Measurements from ENCODE around the gene EZR. TPM values are rescaled to one million over a fixed set of nuclear protein-coding genes. Genes with fewer than 3 reads are reported as not detected.

EZR gene
- polyA plus RNA-seq, 3 donors from 2014 or later, result 129 to 153 (median 139) TPM

GRCh38 chr6:158819977-158820622 lies 932 bp upstream of the EZR start:
- Mint-ChIP-seq H3K27ac (peak overlapping the region; percentile 87 to 96 (median 92)), H3K4me3 (peak overlapping the region; percentile 72 to 85 (median 79)), H3K9me3 (no peaks in the 10 kb centered on the region), H3K27me3 (ENCODE audit: low read depth in 3 of 3) (peaks cover 7 to 11% (median 10%) of the 10 kb centered on the region in 3 donors), H3K4me1 (peaks cover 43 to 50% of the 10 kb centered on the region in 2 donors), H3K36me3 (peaks cover 0 to 5% (median 4%) of the 10 kb centered on the region in 3 donors)
- DNase-seq, result no peak

DNA sequence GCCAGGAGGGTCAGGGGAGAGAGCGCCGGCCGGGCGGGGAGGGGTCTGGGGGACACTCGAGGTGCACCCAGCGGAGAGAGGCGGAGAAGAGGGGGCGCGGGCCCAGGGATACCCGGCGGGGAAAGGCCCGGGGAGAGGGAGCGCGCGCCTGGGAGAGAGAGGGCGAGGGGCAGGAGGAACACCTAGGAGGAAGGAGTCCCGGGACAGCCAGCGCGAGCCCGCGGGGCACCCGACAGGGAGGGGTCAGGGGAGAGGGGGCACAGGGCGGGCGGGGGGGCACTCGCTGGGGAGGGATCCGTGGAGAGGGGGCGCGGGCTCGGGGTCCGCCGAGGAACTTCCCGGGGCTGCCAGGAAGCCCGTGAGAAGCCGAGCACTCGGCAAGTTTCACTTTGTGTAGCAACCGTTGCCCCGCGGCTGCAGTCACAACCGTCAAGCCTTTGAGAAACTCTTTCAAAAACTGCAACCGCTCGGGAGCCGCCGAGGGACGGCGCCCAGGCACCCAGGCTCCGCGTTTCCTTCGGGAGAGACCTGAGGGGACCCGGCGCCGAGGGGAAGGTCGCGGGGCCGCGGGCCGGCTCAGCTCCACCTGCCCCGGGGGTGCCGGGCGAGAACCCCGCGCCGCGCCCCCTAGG lies 471 bp downstream of the EZR start:
- H3K27ac Mint-ChIP-seq, result peak overlapping the region; percentile 34 to 92 (median 82)
- peaks cover 57 to 64% of the 10 kb centered on the region in 2 donors for H3K4me1 Mint-ChIP-seq
- peaks cover 5 to 16% (median 14%) of the 10 kb centered on the region in 3 donors for H3K27me3 Mint-ChIP-seq (ENCODE audit: low read depth in 3 of 3)
- H3K36me3 Mint-ChIP-seq, result peaks cover 5 to 17% (median 7%) of the 10 kb centered on the region in 3 donors
- peak overlapping the region; percentile 70 to 98 (median 82) for H3K4me3 Mint-ChIP-seq
- no peaks in the 10 kb centered on the region for H3K9me3 Mint-ChIP-seq
- peak; percentile 67 to 73 (median 72) for DNase-seq

DNA sequence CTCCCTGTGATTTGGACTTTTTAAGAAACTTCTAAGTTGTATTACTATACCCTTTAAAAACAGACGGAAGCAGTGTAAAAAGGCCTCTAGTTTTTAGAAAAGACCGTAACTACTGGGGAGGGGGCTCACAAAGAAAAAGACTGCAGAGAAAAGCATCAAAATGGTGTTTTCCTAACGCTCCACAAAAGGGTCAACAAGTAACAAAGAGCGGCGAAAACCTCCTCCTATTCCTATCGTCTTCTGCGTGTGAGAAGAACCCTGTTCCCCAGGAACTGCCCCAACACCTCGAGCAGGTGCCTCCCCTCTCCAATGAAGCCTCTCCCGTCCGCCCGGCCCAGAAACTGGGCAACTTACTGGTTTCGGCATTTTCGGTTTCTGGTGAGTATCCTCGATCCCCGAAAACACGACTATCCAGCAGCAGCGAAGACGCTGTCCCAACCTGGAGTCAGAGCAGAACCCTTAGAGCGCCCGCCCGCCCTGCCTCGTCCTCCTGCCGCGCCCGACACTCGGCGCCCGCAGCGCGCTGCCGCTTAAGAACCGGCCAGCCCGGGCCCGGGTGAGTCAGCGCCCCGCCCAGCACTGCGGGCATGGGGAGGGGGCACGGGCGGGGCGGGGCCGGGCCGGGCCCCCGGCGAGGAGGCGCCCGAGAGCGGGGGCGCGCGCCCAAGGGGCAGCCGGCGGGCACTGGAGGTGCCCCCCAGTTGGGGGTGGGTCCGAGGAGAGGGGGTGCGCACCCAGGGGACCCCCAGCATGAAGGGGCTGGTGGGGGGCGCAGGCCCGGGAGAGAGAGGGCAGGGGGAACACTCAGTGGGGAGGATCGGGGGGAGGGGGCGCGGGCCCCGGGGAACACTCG lies 1.2 kb downstream of the EZR start:
- Mint-ChIP-seq H3K4me1 (peaks cover 62 to 71% of the 10 kb centered on the region in 2 donors), H3K27ac (peak overlapping the region; percentile 89 to 99 (median 96)), H3K4me3 (peak overlapping the region; percentile 84 to 98 (median 98)), H3K9me3 (no peaks in the 10 kb centered on the region), H3K27me3 (ENCODE audit: low read depth in 3 of 3) (peaks cover 5 to 17% (median 17%) of the 10 kb centered on the region in 3 donors), H3K36me3 (peaks cover 8 to 21% (median 10%) of the 10 kb centered on the region in 3 donors)
- DNase-seq, result peak; percentile 73 to 79 (median 73)

DNA sequence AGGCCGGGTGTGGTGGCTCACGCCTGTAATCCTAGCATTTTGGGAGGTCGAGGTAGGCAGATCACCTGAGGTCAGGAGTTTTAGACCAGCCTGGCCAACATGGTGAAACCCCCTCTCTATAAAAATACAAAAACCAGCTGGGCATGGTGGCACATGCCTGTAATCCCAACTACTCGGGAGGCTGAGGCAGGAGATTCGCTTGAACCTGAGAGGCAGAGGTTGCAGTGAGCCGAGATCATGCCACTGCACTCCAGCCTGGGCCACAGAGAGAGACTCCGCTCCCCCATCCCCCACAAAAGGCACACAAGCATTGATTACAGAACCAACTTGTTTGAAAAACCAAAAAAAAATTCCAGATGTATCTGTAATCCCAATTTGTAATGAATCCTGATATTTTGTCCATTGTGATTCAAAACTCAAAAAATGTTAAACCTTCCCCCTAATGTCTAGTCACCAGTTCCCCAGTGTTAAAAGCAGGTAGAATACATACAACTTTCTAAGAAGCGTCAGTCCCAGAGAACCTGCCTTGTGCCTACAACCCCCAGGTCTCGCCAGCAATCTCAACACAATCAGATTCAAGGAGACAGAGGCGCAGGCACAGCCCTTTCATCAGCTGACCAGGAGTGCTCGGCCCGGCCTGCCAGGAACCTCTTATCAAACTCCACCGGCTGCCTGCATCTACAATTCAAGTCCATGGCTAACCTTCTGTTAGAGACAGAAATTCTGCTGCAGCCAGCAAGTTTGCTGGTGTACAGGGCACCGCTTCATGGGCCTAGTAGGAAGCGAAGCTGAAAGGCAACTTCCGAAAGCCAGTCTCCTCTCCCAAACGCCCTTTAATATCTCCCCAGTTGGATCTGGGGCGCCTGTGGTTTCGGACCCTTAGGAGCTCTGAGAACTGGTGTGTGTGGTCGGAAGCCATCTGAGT lies 2.1 kb downstream of the EZR start:
- Mint-ChIP-seq H3K4me3 (peak overlapping the region; percentile 84 to 98 (median 98)), H3K27me3 (ENCODE audit: low read depth in 3 of 3) (peaks cover 5 to 20% (median 17%) of the 10 kb centered on the region in 3 donors), H3K27ac (peak overlapping the region; percentile 89 to 99 (median 96)), H3K9me3 (no peaks in the 10 kb centered on the region), H3K4me1 (peaks cover 65 to 72% of the 10 kb centered on the region in 2 donors), H3K36me3 (peaks cover 11 to 26% (median 14%) of the 10 kb centered on the region in 3 donors)
- peak in 1 of 3 donors; percentile 36 for DNase-seq

- Mint-ChIP-seq H3K4me1 (peaks cover 71 to 78% of the 10 kb centered on the region in 2 donors), H3K27ac (peak overlapping the region; percentile 89 to 99 (median 96)), H3K9me3 (no peaks in the 10 kb centered on the region), H3K4me3 (peak overlapping the region; percentile 84 to 98 (median 98)), H3K36me3 (peaks cover 11 to 26% (median 14%) of the 10 kb centered on the region in 3 donors), H3K27me3 (ENCODE audit: low read depth in 3 of 3) (peaks cover 5 to 20% (median 17%) of the 10 kb centered on the region in 3 donors)
- no peak for DNase-seq
Observed at GRCh38 chr6:158816329-158816728, 2.8 kb downstream of the EZR start.

- peaks cover 72 to 79% of the 10 kb centered on the region in 2 donors for H3K4me1 Mint-ChIP-seq
- peak overlapping the region; percentile 84 to 98 (median 98) for H3K4me3 Mint-ChIP-seq
- H3K36me3 Mint-ChIP-seq, result peaks cover 11 to 27% (median 14%) of the 10 kb centered on the region in 3 donors
- H3K27ac Mint-ChIP-seq, result peak overlapping the region; percentile 2 to 99 (median 78)
- no peak for DNase-seq
- H3K9me3 Mint-ChIP-seq, result no peaks in the 10 kb centered on the region
- peaks cover 5 to 20% (median 17%) of the 10 kb centered on the region in 3 donors for H3K27me3 Mint-ChIP-seq (ENCODE audit: low read depth in 3 of 3)
Observed at GRCh38 chr6:158815907-158816306, 3.3 kb downstream of the EZR start.

GRCh38 chr6:158815379-158815724 lies 3.8 kb downstream of the EZR start:
- H3K4me3 Mint-ChIP-seq, result peak overlapping the region; percentile 12 to 98 (median 95)
- DNase-seq, result no peak
- peaks cover 5 to 20% (median 17%) of the 10 kb centered on the region in 3 donors for H3K27me3 Mint-ChIP-seq (ENCODE audit: low read depth in 3 of 3)
- H3K36me3 Mint-ChIP-seq, result peaks cover 14 to 32% (median 14%) of the 10 kb centered on the region in 3 donors
- H3K27ac Mint-ChIP-seq, result peak overlapping the region in 5 of 6 donors; percentile 57 to 96 (median 67)
- no peaks in the 10 kb centered on the region for H3K9me3 Mint-ChIP-seq
- peaks cover 78 to 85% of the 10 kb centered on the region in 2 donors for H3K4me1 Mint-ChIP-seq

DNA sequence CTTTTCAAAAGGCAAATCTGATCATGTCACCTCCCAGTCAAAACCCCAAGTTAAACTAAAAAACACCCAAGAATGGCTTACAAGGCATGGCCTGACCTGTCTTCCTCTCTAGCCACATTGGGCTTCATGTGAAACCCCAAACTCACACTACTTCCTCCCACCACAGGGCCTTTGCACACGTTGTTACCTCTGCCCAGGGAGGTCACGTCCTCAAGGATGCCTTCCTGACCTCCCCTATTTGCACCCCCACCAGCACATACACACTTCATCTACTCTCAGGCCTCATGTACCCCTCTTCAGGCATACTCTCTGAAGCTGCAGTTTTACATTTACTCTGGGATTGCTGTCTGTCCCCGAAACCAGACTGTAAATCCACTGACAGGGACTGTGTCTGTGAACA lies 6.1 kb downstream of the EZR start:
- Mint-ChIP-seq H3K9me3 (no peaks in the 10 kb centered on the region), H3K27ac (peak overlapping the region; percentile 6 to 87 (median 62)), H3K36me3 (peaks cover 18 to 45% (median 18%) of the 10 kb centered on the region in 3 donors), H3K27me3 (ENCODE audit: low read depth in 3 of 3) (peaks cover 2 to 20% (median 11%) of the 10 kb centered on the region in 3 donors), H3K4me1 (peaks cover 95 to 100% of the 10 kb centered on the region in 2 donors), H3K4me3 (peak overlapping the region; percentile 61 to 84 (median 72))
- DNase-seq, result peak; percentile 27 to 52 (median 48)

- no peaks in the 10 kb centered on the region for H3K9me3 Mint-ChIP-seq
- DNase-seq, result no peak
- peak overlapping the region; percentile 6 to 87 (median 62) for H3K27ac Mint-ChIP-seq
- peak overlapping the region; percentile 61 to 84 (median 72) for H3K4me3 Mint-ChIP-seq
- peaks cover 0 to 18% (median 7%) of the 10 kb centered on the region in 3 donors for H3K27me3 Mint-ChIP-seq (ENCODE audit: low read depth in 3 of 3)
- H3K4me1 Mint-ChIP-seq, result peaks cover 95 to 100% of the 10 kb centered on the region in 2 donors
- peaks cover 18 to 45% (median 18%) of the 10 kb centered on the region in 3 donors for H3K36me3 Mint-ChIP-seq
Observed at GRCh38 chr6:158812611-158813010, 6.6 kb downstream of the EZR start.

DNA sequence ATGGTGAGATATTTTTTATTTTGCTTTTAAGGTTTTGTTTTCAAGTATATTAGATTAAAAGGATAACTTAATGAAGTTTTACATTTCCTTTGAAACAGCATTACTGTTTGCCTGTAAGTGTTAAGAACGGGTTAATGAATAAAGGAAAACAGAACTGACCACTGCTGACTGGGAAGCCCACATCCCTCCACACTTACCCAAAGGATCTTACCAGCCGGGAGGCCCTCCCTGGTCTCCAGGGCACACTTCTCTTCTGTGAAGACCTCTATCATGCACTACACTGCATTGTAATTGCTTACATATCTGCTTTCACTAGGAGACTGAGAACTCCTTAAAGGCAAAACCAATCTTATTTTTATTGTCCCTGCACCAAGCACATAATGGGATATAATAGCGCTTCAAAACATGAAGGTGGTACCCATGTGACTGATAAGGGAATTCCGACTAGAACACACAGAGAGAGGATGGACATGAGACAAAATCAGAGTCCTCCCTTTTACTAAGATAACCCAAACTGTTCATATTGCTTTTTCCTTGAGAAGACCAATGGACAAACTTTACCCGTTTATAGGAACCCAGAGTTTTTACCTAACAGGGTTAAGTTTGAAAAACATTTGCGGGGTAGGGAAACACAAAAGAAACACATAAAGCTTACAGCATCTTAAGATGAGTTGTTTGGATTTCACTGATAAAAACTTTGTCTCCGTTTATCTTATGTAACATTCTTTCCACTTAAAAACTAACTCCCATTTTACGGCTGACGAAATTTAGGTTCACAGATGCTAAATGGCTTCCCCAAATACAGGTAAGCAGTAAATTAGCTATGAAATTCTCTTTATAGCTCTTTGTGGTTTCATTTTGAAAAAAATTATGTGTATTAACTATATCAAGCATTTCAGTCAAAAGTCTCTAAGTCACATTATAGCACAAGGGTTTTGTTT lies 8.7 kb downstream of the EZR start:
- DNase-seq, result no peak
- H3K36me3 Mint-ChIP-seq, result peaks cover 13 to 41% (median 28%) of the 10 kb centered on the region in 3 donors

DNA sequence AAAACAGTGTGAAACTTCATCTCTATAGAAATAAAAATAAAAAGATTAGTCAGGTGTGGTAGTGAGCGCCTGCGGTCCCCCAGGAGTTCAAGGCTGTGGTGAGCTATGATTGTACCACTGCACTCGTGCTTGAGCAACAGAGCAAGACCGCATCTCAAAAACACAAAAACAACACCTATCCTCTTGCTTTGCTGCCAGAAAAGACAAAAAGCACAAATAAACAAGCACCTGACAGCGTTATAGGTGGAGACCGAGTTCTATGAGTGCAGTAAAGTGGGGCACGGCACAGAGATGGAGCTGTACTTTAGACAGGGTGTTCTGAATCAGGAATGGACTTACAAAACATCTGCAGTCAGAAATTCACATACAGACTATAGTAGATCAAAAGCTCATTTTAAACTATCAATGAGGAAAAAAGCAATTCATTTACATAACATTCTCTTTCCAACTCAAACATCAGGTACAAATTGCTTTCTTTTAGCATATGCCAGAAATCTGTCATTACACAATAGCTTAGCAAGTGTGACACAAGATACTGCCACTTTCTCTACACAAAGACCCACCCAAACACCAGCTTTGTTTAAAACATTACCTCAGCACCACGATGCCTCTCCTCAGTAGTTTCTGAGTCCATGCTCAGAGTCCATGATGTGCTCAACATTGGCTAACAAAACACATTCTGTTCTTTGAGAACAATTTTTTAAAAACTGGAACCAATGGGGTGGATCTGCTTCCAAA lies 10.1 kb downstream of the EZR start:
- H3K4me3 Mint-ChIP-seq, result peak overlapping the region in 1 of 5 donors; percentile 28
- no peaks in the 10 kb centered on the region for H3K9me3 Mint-ChIP-seq
- H3K27ac Mint-ChIP-seq, result peak overlapping the region in 2 of 6 donors; percentile 10 to 24
- peaks cover 2 to 10% (median 10%) of the 10 kb centered on the region in 3 donors for H3K27me3 Mint-ChIP-seq (ENCODE audit: low read depth in 3 of 3)
- DNase-seq, result no peak
- peaks cover 93 to 100% of the 10 kb centered on the region in 2 donors for H3K4me1 Mint-ChIP-seq
- peaks cover 13 to 32% (median 25%) of the 10 kb centered on the region in 3 donors for H3K36me3 Mint-ChIP-seq

More for the DNA sequence above, 8.7 kb downstream of the EZR start:
- H3K27me3 Mint-ChIP-seq (ENCODE audit: low read depth in 3 of 3), result peaks cover 2 to 13% (median 12%) of the 10 kb centered on the region in 3 donors
- peak overlapping the region in 4 of 6 donors; percentile 13 to 54 (median 32) for H3K27ac Mint-ChIP-seq
- H3K4me1 Mint-ChIP-seq, result peaks cover 95 to 100% of the 10 kb centered on the region in 2 donors
- no peaks in the 10 kb centered on the region for H3K9me3 Mint-ChIP-seq
- no peak overlapping the region for H3K4me3 Mint-ChIP-seq
